Hematopoietic multipotent progenitor cell treated with erythropoietin and hydrocortisone succinate and interleukin-3 and kit ligand, for 8 days (in vitro differentiated cells): ENCODE results near the gene MLEC.
"Not testable (repeated sequence)": the region's sequence is repeated elsewhere in the genome, so short reads cannot be mapped to it uniquely, and the experiment has no call there.

ENCODE experiments used
- DNase-seq: peaks from one replicate; pipeline ENCODE4 v3.0.0-alpha.2; 2015

MLEC gene

GRCh38 chr12:120724720-120725119 is 37.8 kb downstream of the MLEC start:
- DNase-seq: no peak

DNA sequence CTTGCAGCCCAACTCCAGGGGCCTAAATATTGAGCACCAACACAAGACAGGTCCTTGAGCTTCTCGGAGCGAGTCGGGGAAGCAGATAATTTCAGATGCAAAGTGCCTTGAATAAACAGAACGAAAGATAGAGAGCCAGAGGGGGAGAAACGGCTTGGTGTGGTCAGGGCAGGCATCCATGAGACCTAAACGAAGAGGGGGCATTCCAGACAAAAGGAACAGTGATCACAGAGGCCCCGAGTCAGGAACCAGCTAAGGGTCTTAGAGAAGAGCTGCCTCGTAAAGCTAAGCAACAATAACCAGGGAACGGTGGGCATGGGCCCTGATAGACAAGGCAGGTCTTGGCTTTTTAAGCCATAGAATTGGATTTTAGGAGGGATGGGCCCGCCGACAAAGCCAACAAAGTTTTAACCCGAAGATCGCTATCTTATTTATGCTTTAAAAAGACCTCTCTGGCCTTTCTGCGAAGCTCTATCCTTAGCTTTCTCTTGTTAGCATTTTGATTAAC is 38.3 kb downstream of the MLEC start:
- DNase-seq: no peak

DNA sequence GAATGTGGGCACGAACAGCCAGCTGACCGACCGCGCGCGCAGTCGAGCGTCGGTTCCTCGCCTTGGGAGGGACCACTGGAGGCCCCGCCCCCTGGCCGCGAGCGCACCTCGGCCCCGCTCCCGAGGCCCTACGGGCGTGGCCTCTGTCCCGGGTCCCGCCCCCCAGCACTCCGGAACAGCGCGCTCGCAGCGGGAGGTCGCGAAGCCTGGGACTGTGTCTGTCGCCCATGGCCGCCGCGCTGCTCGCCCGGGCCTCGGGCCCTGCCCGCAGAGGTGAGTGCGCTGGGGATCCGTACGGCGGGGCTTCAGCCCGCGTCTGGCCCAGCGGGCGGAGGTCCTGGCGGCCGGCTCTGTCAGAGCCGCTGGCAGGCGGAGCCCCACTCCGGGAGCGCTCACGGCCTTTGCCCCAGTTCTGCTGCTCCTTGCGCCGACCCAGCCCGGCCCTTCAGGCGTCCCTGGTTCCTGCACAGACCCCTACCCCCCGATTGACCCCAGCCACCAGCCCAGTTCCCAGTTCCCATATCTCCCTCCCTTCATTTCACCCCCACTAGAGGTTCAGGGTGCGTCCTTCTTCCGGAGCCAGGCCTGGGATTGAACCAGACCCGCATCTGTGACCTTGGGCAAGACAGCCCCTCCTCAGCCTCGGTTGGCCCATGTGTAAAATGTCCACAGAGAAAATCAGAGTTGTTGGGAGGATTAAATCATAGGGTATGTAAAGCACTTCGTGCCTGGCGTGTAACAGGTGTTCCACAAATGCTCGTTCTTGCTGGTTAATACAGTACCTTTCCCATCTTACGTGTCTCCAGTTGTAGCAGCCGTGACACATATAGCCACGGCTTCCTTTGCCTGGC is 38.9 kb downstream of the MLEC start, which contains the start of gene ACADS:
Gene ACADS, plus strand, starts transcription at position 168 of the 851 bp plus-strand sequence. Its CDS starts 60 bp downstream, at position 228.
- peak; percentile 84 for DNase-seq

- no peak for DNase-seq
Observed at GRCh38 chr12:120726510-120726793, 39.5 kb downstream of the MLEC start.

GRCh38 chr12:120726961-120727360 is 40.0 kb downstream of the MLEC start:
- no peak for DNase-seq

- DNase-seq: not testable (repeated sequence)
Observed at GRCh38 chr12:120732198-120732597, 45.2 kb downstream of the MLEC start.

DNA sequence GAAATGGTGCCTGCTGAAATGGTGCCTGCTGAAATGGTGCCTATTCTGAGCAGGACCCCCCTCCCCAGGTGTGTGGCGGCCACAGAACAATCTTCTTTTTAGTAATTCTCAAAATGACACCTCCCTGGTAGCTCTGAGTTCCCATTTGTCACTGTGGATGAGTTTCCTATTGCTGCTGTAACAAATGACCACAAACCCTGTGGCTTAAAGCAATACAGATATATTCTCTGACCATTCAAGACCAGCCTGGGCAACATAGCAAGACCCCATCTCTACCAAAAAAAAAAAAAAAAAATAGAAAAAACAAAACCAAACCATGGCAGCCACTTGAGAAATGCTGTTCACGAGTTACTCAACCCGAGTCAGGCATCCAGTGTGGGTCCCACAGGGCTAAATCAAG is 46.6 kb downstream of the MLEC start:
- no peak for DNase-seq

GRCh38 chr12:120734210-120734609 is 47.3 kb downstream of the MLEC start:
- DNase-seq: no peak

- DNase-seq: no peak
Observed at GRCh38 chr12:120735181-120735580, 48.2 kb downstream of the MLEC start.

DNA sequence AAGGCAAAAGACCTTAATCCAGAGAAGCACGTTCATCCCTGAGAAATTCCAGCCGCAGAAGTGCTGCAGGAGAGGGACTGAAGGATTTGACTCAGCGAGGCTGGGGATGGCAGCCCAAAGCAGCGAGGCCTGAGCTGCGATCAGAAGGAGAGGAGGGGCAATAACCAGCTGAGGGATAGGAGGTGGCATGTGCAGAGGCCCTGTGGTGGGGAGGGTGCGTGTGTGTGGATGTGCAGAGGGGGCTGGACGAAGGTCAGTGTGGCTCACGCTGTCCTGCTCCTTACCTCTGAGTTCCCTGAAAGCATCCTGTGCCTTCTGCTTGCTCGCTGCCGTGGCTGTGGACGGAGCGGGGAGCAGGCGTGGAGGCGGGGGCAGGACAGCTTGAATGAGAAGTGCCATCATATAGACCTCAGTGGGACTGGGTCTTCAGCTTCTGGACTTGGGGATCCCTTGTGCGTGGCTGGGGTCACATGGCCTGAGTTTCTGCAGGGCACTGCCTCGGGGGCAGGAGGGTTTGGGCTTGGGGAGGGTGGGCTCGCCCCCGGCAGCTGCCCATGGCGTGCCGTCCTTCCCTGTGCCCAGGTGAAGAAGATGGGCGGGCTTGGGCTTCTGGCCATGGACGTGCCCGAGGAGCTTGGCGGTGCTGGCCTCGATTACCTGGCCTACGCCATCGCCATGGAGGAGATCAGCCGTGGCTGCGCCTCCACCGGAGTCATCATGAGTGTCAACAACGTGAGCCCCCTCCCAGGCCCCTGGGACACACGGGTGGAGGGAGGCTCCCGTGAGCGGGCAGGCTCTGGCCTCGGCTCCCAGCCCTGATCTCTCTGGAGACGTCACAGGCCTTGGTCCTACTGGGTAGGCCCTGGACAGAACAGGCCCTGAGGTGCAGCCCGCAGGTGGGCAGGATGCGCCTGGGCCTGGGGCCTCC is 49.7 kb downstream of the MLEC start:
- no peak for DNase-seq

DNA sequence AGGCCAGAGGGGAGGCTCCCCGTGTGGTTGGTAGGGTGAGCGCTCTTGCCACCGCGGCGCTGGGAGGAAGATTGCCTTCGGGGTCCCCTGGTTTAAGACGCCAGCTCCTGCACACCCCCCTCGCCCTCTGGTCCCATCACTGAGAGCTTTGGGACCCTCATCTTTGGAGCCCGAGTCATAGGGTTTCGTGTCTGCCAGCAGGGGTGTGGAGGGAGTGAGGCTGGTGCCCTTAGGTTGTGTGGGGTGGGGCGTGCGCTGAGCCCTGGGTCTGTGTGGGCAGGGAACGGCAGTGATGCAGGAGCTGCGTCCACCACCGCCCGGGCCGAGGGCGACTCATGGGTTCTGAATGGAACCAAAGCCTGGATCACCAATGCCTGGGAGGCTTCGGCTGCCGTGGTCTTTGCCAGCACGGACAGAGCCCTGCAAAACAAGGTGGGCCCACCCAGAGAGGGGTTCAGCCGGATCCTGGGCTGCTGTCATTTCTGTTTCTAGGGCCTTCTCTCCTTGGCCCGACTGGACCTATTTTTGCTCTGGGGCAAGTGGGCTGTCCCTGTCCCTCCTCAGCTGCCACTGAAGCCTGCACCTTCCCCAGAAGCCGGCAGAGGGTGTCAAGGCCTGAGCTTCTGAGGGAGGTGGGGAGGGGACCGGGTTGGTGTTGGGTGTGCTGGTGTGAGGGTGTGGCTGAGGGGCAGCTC is 50.8 kb downstream of the MLEC start:
- no peak for DNase-seq

DNA sequence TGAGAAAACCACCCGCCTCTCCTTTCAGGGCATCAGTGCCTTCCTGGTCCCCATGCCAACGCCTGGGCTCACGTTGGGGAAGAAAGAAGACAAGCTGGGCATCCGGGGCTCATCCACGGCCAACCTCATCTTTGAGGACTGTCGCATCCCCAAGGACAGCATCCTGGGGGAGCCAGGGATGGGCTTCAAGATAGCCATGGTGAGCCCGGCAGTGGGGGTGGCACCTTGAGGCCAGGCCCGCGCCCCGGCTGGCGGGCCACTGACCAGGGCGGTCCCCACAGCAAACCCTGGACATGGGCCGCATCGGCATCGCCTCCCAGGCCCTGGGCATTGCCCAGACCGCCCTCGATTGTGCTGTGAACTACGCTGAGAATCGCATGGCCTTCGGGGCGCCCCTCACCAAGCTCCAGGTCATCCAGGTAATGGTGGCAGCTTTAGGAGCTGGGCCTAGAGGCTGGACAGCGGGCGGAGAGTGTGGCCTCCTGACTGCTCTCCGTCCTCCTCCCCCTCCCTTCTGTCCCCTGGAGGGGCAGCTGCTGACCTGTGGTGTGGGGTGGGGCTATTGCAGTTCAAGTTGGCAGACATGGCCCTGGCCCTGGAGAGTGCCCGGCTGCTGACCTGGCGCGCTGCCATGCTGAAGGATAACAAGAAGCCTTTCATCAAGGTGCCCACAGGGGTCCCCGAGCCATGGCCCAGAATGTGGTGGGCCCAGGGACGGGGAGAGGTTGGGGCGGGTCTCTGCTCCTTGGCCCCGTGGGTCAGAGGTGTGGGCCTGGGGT is 51.5 kb downstream of the MLEC start:
- DNase-seq: no peak

DNA sequence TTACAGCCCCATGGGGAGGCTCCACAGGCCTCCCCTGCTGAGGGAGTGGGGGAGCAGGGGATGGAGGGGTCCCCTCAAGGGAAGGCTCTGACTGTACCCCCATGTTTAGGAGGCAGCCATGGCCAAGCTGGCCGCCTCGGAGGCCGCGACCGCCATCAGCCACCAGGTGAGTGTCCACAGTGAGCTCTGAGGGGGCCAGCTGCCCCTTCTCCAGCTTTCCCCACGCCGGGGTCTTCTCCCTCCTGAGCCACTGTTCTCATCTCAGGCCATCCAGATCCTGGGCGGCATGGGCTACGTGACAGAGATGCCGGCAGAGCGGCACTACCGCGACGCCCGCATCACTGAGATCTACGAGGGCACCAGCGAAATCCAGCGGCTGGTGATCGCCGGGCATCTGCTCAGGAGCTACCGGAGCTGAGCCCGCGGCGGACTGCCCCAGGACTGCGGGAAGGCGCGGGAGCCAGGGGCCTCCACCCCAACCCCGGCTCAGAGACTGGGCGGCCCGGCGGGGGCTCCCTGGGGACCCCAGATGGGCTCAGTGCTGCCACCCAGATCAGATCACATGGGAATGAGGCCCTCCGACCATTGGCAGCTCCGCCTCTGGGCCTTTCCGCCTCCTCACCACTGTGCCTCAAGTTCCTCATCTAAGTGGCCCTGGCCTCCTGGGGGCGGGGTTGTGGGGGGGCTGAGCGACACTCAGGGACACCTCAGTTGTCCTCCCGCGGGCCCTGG is 52.2 kb downstream of the MLEC start:
- no peak for DNase-seq

GRCh38 chr12:120739821-120740613 is 53.1 kb downstream of the MLEC start:
- no peak for DNase-seq

- no peak for DNase-seq
Observed at GRCh38 chr12:120740871-120741270, 53.9 kb downstream of the MLEC start.

- DNase-seq: no peak
Observed at GRCh38 chr12:120741476-120742421, 54.8 kb downstream of the MLEC start.

GRCh38 chr12:120744922-120745493 is 58.1 kb downstream of the MLEC start:
- no peak for DNase-seq

DNA sequence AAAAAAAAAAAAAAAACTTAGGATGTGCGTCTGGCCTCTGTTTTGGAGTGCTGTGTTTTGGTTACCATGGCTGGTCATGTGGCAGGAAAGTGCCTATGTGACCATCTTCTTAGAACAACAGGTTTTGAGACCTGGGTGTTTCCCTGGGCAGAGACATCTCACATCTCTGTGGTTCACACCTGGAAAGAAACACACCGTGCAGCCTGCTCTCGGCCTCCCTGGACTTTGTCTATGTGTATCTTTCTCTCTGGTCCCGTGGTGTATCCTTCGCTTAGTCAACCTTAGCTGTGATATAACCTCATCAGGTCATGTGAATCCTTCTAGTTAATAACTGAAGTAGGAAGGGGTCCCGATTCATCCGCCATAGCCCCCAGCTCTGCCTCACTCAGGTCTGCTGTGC is 61.3 kb downstream of the MLEC start:
- no peak for DNase-seq

- no peak for DNase-seq
Observed at GRCh38 chr12:120749256-120749655, 62.3 kb downstream of the MLEC start.
